HEK293 (cell line): ENCODE measurements around the gene SIN3A.
"Not testable (repeated sequence)": the region's sequence is repeated elsewhere in the genome, so short reads cannot be mapped to it uniquely, and the experiment has no call there.

Source experiments
- CTCF ChIA-PET: fragments of 350-600 bp; formaldehyde crosslinking; extraction: SDS; loops from one replicate; lab custom pipeline; 2021; ENCODE audit warnings: antibody characterized with exemption; lab: Yijun Ruan, JAX
- POLR2A ChIA-PET: fragments of 300-600 bp; formaldehyde crosslinking; extraction: SDS; loops from one replicate; lab custom pipeline; 2020; ENCODE audit warnings: antibody characterized with exemption, inconsistent platforms; lab: Yijun Ruan, JAX
- H3K27ac ChIP-seq: fragments of 200-500 bp; sonication (Bioruptor generic); 2 replicates; pipeline ENCODE4 v1.5.1; 2014; ENCODE audit warnings: low read depth, low read length, control low read depth, inconsistent platforms; ENCODE audit errors: extremely low read depth
- H3K36me3 ChIP-seq, 2 experiments: fragments of 200-500 bp in 1 of 2; sonication (Bioruptor generic) in 1 of 2; 1 replicate in 1 of 2; 2 replicates in 1 of 2; pipeline ENCODE4 v1.5.1; 2014 to 2017; ENCODE audit warnings: inconsistent platforms in 2 of 2, low read length in 2 of 2; ENCODE audit not compliant: control insufficient read depth in 2 of 2, insufficient read depth in 1 of 2
- H3K4me1 ChIP-seq: fragments of 200-500 bp; sonication (Bioruptor generic); 2 replicates; pipeline ENCODE4 v1.5.1; 2014; ENCODE audit warnings: mild to moderate bottlenecking, low read length, inconsistent platforms; ENCODE audit not compliant: control insufficient read depth, insufficient read depth
- H3K4me3 ChIP-seq: 2 replicates; pipeline ENCODE4 v1.5.1; 2011; ENCODE audit warnings: low read depth, mild to moderate bottlenecking, control low read depth, low read length, moderate library complexity
- H3K9me3 ChIP-seq: fragments of 200-500 bp; sonication (Bioruptor generic); 2 replicates; pipeline ENCODE4 v1.5.1; 2014; ENCODE audit warnings: low read depth, low read length, inconsistent platforms; ENCODE audit not compliant: control insufficient read depth, insufficient read depth
- GLI4 ChIP-seq: fragments of 450-650 bp; formaldehyde crosslinking; IDR thresholded peaks from 2 replicates; pipeline ENCODE4 v1.5.1; 2016; ENCODE audit warnings: missing biosample characterization, missing genetic modification characterization
- KLF10 ChIP-seq: fragments of 450-650 bp; IDR thresholded peaks from 2 replicates; pipeline ENCODE4 v1.5.1; 2018; ENCODE audit warnings: missing biosample characterization, mild to moderate bottlenecking, missing genetic modification characterization
- RBAK ChIP-seq: fragments of 450-650 bp; formaldehyde crosslinking; IDR thresholded peaks from 2 replicates; pipeline ENCODE4 v1.5.1; 2016; ENCODE audit warnings: missing biosample characterization, missing genetic modification characterization
- ZBTB21 ChIP-seq: fragments of 450-650 bp; formaldehyde crosslinking; IDR thresholded peaks from 2 replicates; pipeline ENCODE4 v1.5.1; 2017; ENCODE audit warnings: missing biosample characterization, missing genetic modification characterization
- ZBTB8A ChIP-seq: fragments of 450-650 bp; formaldehyde crosslinking; IDR thresholded peaks from 2 replicates; pipeline ENCODE4 v1.5.1; 2016; ENCODE audit warnings: missing biosample characterization, missing genetic modification characterization
- ZNF174 ChIP-seq: fragments of 450-650 bp; formaldehyde crosslinking; IDR thresholded peaks from 2 replicates; pipeline ENCODE4 v1.5.0; 2017; ENCODE audit warnings: missing biosample characterization, mild to moderate bottlenecking, missing genetic modification characterization
- ZNF394 ChIP-seq: fragments of 450-650 bp; formaldehyde crosslinking; IDR thresholded peaks from 2 replicates; pipeline ENCODE4 v1.5.1; 2016; ENCODE audit warnings: missing biosample characterization, missing genetic modification characterization, mild to moderate bottlenecking, moderate library complexity, borderline replicate concordance
- ZNF426 ChIP-seq: fragments of 450-650 bp; formaldehyde crosslinking; IDR thresholded peaks from 2 replicates; pipeline ENCODE4 v1.5.1; 2017; ENCODE audit warnings: missing biosample characterization, missing genetic modification characterization, mild to moderate bottlenecking, inconsistent platforms, moderate library complexity
- ZNF518A ChIP-seq: fragments of 450-650 bp; formaldehyde crosslinking; conservative IDR thresholded peaks from 2 replicates; pipeline ENCODE4 v1.5.1; 2016; ENCODE audit warnings: low read depth, missing biosample characterization, missing genetic modification characterization
- ZNF623 ChIP-seq: fragments of 450-650 bp; formaldehyde crosslinking; IDR thresholded peaks from 2 replicates; pipeline ENCODE4 v1.5.1; 2016; ENCODE audit warnings: missing biosample characterization, missing genetic modification characterization
- ZNF777 ChIP-seq: fragments of 450-650 bp; formaldehyde crosslinking; IDR thresholded peaks from 2 replicates; pipeline ENCODE4 v1.5.1; 2017; ENCODE audit warnings: missing biosample characterization, missing genetic modification characterization, borderline replicate concordance
- TF ChIP-seq, protein P1 (sequence below): fragments of 450-650 bp; formaldehyde crosslinking; conservative IDR thresholded peaks from 2 replicates; pipeline ENCODE4 v1.5.1; 2016; ENCODE audit warnings: low read depth, missing biosample characterization, missing genetic modification characterization
- TF ChIP-seq, protein P2 (sequence below): fragments of 450-650 bp; formaldehyde crosslinking; IDR thresholded peaks from 2 replicates; pipeline ENCODE4 v1.5.1; 2016; ENCODE audit warnings: missing biosample characterization, missing genetic modification characterization
- TF ChIP-seq, protein P3 (sequence below): fragments of 450-650 bp; formaldehyde crosslinking; IDR thresholded peaks from 2 replicates; pipeline ENCODE4 v1.5.1; 2016; ENCODE audit warnings: missing biosample characterization, missing genetic modification characterization

SIN3A gene

DNA sequence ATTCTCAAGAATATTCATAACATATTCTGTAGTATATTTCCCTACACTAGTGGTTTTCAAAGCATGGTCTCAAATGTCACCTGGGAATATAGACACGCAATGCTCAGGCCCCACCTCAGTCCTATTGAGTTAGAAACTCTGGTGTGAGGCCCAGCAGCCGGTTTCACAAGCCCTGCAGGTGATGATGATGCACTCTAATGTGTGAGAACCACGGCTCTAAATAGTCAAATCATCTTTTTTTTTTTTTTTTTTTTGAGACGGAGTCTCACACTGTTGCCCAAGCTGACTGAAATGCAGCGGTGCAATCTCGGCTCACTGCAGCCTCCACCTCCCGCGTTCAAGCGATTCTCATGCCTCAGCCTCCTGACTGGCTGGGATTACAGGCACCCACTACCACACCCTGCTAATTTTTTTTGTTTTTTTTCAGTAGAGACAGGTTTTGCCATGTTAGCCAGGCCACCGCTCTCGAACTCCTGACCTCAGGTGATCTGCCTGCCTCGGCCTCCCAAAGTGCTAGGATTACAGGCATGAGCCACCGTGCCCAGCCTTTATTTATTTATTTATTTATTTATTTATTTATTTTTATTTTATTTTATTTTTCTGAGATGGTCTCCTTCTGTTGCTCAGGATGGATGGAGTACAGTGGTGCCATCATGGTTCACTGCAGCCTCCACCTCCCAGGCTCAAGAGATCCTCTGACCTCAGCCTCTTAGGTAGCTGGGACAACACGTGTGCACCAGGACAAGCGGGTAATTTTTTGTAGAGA lies 117.7 kb downstream of the SIN3A start:
- not testable (repeated sequence) for H3K27ac ChIP-seq, H3K9me3 ChIP-seq, H3K4me3 ChIP-seq, H3K36me3 ChIP-seq, H3K4me1 ChIP-seq
- ChIA-PET CTCF (interaction anchor here (0.7 to 1.9 kb wide), 4 partner anchors 26 to 564 kb away, joined by 3 to 8 read pairs (median 4); partner anchors contain the start of gene SNX33), POLR2A (interaction anchor here (1.8 to 3.0 kb wide), 3 partner anchors 28 to 132 kb away, joined by 4 to 15 read pairs (median 4); partner anchors contain the start of genes C15orf39 and MAN2C1)
- peak; percentile 44 for TF ChIP-seq ZNF426
- peak; percentile 63; the same call in 1 of the 2 replicates for TF ChIP-seq ZNF518A (tag by site-specific recombination)
- TF ChIP-seq ZBTB8A (tag by site-specific recombination) = peak; percentile 30; the same call in 1 of the 2 replicates
- TF ChIP-seq ZNF623 = peak; percentile 40; the same call in 1 of the 2 replicates
- TF ChIP-seq, protein P1, sequence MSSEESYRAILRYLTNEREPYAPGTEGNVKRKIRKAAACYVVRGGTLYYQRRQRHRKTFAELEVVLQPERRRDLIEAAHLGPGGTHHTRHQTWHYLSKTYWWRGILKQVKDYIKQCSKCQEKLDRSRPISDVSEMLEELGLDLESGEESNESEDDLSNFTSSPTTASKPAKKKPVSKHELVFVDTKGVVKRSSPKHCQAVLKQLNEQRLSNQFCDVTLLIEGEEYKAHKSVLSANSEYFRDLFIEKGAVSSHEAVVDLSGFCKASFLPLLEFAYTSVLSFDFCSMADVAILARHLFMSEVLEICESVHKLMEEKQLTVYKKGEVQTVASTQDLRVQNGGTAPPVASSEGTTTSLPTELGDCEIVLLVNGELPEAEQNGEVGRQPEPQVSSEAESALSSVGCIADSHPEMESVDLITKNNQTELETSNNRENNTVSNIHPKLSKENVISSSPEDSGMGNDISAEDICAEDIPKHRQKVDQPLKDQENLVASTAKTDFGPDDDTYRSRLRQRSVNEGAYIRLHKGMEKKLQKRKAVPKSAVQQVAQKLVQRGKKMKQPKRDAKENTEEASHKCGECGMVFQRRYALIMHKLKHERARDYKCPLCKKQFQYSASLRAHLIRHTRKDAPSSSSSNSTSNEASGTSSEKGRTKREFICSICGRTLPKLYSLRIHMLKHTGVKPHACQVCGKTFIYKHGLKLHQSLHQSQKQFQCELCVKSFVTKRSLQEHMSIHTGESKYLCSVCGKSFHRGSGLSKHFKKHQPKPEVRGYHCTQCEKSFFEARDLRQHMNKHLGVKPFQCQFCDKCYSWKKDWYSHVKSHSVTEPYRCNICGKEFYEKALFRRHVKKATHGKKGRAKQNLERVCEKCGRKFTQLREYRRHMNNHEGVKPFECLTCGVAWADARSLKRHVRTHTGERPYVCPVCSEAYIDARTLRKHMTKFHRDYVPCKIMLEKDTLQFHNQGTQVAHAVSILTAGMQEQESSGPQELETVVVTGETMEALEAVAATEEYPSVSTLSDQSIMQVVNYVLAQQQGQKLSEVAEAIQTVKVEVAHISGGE (tag by site-specific recombination) = 0 out of 2 replicates have a peak, but pooled peaks have one; percentile 20
- 0 out of 2 replicates have a peak, but pooled peaks have one; percentile 18 for TF ChIP-seq ZBTB21 (tag by site-specific recombination)
- peak; percentile 71; the same call in 1 of the 2 replicates for TF ChIP-seq ZNF394
- TF ChIP-seq, protein P2, sequence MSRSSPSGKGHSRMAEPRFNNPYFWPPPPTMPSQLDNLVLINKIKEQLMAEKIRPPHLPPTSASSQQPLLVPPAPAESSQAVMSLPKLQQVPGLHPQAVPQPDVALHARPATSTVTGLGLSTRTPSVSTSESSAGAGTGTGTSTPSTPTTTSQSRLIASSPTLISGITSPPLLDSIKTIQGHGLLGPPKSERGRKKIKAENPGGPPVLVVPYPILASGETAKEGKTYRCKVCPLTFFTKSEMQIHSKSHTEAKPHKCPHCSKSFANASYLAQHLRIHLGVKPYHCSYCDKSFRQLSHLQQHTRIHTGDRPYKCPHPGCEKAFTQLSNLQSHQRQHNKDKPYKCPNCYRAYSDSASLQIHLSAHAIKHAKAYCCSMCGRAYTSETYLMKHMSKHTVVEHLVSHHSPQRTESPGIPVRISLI (tag by site-specific recombination) = 0 out of 2 replicates have a peak, but pooled peaks have one; percentile 61

DNA sequence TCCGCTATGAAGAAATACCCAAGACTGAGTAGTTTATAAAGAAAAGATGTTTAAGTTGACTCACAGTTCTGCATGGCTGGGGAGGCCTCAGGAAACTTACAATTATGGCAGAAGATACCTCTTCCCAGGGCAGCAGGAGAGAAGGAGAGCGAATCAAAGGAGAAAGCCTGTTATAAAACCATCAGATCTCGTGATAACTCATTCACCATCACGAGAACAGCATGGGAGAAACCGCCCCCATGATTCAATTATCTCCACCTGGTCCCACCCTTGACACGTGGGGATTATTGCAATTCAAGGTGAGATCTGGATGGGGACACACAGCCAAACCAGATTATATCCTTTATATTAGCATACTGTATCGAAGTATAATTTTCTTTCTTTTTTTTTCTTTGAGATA lies 119.4 kb downstream of the SIN3A start:
- POLR2A ChIA-PET, H3K4me1 ChIP-seq, H3K4me3 ChIP-seq, H3K27ac ChIP-seq, H3K9me3 ChIP-seq, H3K36me3 ChIP-seq: not testable (repeated sequence)
- CTCF ChIA-PET = interaction anchor here (0.7 kb wide), 1 partner anchor 751 kb away, joined by 7 read pairs; no protein-coding TSS in a partner anchor

- CTCF ChIA-PET = interaction anchor here (0.6 kb wide), 1 partner anchor 541 kb away, joined by 7 read pairs; no protein-coding TSS in a partner anchor
These were observed 121.9 kb downstream of the SIN3A start for GRCh38 chr15:75329571-75329970.

More at GRCh38 chr15:75329571-75329970, 121.9 kb downstream of the SIN3A start:
- H3K4me1 ChIP-seq = no peaks in the 10 kb centered on the region
- H3K4me3 ChIP-seq = no peak overlapping the region
- no peak overlapping the region for H3K27ac ChIP-seq
- no peaks in the 10 kb centered on the region for H3K9me3 ChIP-seq
- no peak for TF ChIP-seq ZNF777
- TF ChIP-seq KLF10 (tag by site-specific recombination) = no peak
- TF ChIP-seq GLI4 = no peak
- no peak for TF ChIP-seq ZNF174
- TF ChIP-seq, protein P3, sequence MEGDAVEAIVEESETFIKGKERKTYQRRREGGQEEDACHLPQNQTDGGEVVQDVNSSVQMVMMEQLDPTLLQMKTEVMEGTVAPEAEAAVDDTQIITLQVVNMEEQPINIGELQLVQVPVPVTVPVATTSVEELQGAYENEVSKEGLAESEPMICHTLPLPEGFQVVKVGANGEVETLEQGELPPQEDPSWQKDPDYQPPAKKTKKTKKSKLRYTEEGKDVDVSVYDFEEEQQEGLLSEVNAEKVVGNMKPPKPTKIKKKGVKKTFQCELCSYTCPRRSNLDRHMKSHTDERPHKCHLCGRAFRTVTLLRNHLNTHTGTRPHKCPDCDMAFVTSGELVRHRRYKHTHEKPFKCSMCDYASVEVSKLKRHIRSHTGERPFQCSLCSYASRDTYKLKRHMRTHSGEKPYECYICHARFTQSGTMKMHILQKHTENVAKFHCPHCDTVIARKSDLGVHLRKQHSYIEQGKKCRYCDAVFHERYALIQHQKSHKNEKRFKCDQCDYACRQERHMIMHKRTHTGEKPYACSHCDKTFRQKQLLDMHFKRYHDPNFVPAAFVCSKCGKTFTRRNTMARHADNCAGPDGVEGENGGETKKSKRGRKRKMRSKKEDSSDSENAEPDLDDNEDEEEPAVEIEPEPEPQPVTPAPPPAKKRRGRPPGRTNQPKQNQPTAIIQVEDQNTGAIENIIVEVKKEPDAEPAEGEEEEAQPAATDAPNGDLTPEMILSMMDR (tag by site-specific recombination) = peak; percentile 30; the same call in 1 of the 2 replicates
- no peak for TF ChIP-seq RBAK (tag by site-specific recombination)
- TF ChIP-seq, all 188 proteins: peak for 1
- POLR2A ChIA-PET = interaction anchor here (0.7 to 0.8 kb wide), 2 partner anchors 18 to 263 kb away, joined by 3 to 8 read pairs; no protein-coding TSS in a partner anchor
- no peaks in the 10 kb centered on the region for H3K36me3 ChIP-seq
